Measurements from ENCODE around the gene ZNF2. TPM values are rescaled to one million over a fixed set of nuclear protein-coding genes. Genes with fewer than 3 reads are reported as not detected.

The ZNF2 gene
- total and polyA plus RNA-seq, 2 of the 13 experiments (the other 11 are each of a cell fraction or from before 2014, with no cell fraction given), result 4.3 to 6.1 TPM

DNA sequence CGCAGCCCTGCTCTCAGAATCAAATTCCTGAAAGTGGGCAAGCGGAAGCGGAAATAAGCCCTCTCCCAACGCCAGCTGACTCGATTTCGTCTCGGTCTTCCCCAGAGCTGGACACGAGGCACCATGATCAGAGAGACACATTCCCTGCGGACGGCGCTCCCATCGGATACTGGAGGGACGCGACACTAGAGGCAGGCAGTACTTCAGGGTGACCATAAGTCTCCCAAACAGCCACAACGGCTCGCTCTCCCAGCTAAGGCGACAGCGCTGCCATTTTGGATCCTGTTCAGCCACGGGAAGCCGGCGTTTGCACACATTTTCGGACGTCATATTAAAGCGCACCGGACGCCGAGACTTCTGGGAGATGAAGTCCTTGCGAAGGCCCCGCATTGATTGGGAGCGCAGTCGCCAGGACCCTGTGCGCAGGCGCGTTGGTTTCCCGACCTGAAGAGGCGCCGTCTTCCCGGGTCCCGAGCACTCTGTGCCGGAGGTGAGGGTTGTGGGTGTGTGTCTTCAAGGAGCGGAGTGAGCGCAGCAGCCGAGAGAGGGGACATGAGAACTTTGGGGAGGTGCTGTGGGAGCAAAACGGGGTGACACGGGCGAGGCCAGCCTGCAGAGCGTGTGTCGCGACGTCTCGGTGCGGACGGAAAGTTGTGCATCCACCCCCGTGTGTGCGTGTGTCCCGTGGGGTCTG is at the start of gene ZNF2 (continued):
- TF ChIP-seq, protein P1, sequence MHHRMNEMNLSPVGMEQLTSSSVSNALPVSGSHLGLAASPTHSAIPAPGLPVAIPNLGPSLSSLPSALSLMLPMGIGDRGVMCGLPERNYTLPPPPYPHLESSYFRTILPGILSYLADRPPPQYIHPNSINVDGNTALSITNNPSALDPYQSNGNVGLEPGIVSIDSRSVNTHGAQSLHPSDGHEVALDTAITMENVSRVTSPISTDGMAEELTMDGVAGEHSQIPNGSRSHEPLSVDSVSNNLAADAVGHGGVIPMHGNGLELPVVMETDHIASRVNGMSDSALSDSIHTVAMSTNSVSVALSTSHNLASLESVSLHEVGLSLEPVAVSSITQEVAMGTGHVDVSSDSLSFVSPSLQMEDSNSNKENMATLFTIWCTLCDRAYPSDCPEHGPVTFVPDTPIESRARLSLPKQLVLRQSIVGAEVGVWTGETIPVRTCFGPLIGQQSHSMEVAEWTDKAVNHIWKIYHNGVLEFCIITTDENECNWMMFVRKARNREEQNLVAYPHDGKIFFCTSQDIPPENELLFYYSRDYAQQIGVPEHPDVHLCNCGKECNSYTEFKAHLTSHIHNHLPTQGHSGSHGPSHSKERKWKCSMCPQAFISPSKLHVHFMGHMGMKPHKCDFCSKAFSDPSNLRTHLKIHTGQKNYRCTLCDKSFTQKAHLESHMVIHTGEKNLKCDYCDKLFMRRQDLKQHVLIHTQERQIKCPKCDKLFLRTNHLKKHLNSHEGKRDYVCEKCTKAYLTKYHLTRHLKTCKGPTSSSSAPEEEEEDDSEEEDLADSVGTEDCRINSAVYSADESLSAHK (CRISPR knock-in tag; IDR thresholded peaks at IDR 0.05; ENCODE audit: borderline replicate concordance), result 0 out of 2 replicates have a peak, but pooled peaks have one; percentile 49
- no peak for TF ChIP-seq ATAD3A (CRISPR knock-in tag; IDR thresholded peaks at IDR 0.05)
- no peak for TF ChIP-seq ZNF432 (CRISPR knock-in tag; IDR thresholded peaks at IDR 0.05; ENCODE audit: borderline replicate concordance)
- peak; percentile 72 for TF ChIP-seq XRCC5 (optimal IDR thresholded peaks at IDR 0.05; ENCODE audit: low read length)
- TF ChIP-seq, protein P2, sequence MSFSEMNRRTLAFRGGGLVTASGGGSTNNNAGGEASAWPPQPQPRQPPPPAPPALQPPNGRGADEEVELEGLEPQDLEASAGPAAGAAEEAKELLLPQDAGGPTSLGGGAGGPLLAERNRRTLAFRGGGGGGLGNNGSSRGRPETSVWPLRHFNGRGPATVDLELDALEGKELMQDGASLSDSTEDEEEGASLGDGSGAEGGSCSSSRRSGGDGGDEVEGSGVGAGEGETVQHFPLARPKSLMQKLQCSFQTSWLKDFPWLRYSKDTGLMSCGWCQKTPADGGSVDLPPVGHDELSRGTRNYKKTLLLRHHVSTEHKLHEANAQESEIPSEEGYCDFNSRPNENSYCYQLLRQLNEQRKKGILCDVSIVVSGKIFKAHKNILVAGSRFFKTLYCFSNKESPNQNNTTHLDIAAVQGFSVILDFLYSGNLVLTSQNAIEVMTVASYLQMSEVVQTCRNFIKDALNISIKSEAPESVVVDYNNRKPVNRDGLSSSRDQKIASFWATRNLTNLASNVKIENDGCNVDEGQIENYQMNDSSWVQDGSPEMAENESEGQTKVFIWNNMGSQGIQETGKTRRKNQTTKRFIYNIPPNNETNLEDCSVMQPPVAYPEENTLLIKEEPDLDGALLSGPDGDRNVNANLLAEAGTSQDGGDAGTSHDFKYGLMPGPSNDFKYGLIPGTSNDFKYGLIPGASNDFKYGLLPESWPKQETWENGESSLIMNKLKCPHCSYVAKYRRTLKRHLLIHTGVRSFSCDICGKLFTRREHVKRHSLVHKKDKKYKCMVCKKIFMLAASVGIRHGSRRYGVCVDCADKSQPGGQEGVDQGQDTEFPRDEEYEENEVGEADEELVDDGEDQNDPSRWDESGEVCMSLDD (CRISPR knock-in tag; IDR thresholded peaks at IDR 0.05; ENCODE audit: borderline replicate concordance), result no peak
- no peak; the same call in none of the 2 replicates for TF ChIP-seq ZC3H4 (CRISPR knock-in tag; IDR thresholded peaks at IDR 0.05; ENCODE audit: borderline replicate concordance)
- TF ChIP-seq CCDC6 (CRISPR knock-in tag; IDR thresholded peaks at IDR 0.05), result peak; percentile 77; the same call in 1 of the 2 replicates
- TF ChIP-seq SUZ12 (IDR thresholded peaks at IDR 0.05; ENCODE audit: low read depth, low read length), result peak; percentile 67
- TF ChIP-seq, protein P3, sequence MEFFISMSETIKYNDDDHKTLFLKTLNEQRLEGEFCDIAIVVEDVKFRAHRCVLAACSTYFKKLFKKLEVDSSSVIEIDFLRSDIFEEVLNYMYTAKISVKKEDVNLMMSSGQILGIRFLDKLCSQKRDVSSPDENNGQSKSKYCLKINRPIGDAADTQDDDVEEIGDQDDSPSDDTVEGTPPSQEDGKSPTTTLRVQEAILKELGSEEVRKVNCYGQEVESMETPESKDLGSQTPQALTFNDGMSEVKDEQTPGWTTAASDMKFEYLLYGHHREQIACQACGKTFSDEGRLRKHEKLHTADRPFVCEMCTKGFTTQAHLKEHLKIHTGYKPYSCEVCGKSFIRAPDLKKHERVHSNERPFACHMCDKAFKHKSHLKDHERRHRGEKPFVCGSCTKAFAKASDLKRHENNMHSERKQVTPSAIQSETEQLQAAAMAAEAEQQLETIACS (CRISPR knock-in tag; IDR thresholded peaks at IDR 0.05), result peak; percentile 13; the same call in 1 of the 2 replicates
- TF ChIP-seq, protein P4, sequence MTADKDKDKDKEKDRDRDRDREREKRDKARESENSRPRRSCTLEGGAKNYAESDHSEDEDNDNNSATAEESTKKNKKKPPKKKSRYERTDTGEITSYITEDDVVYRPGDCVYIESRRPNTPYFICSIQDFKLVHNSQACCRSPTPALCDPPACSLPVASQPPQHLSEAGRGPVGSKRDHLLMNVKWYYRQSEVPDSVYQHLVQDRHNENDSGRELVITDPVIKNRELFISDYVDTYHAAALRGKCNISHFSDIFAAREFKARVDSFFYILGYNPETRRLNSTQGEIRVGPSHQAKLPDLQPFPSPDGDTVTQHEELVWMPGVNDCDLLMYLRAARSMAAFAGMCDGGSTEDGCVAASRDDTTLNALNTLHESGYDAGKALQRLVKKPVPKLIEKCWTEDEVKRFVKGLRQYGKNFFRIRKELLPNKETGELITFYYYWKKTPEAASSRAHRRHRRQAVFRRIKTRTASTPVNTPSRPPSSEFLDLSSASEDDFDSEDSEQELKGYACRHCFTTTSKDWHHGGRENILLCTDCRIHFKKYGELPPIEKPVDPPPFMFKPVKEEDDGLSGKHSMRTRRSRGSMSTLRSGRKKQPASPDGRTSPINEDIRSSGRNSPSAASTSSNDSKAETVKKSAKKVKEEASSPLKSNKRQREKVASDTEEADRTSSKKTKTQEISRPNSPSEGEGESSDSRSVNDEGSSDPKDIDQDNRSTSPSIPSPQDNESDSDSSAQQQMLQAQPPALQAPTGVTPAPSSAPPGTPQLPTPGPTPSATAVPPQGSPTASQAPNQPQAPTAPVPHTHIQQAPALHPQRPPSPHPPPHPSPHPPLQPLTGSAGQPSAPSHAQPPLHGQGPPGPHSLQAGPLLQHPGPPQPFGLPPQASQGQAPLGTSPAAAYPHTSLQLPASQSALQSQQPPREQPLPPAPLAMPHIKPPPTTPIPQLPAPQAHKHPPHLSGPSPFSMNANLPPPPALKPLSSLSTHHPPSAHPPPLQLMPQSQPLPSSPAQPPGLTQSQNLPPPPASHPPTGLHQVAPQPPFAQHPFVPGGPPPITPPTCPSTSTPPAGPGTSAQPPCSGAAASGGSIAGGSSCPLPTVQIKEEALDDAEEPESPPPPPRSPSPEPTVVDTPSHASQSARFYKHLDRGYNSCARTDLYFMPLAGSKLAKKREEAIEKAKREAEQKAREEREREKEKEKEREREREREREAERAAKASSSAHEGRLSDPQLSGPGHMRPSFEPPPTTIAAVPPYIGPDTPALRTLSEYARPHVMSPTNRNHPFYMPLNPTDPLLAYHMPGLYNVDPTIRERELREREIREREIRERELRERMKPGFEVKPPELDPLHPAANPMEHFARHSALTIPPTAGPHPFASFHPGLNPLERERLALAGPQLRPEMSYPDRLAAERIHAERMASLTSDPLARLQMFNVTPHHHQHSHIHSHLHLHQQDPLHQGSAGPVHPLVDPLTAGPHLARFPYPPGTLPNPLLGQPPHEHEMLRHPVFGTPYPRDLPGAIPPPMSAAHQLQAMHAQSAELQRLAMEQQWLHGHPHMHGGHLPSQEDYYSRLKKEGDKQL (CRISPR knock-in tag; IDR thresholded peaks at IDR 0.05; ENCODE audit: low read depth), result no peak; the same call in 1 of the 2 replicates
- TF ChIP-seq MXD4 (CRISPR knock-in tag; IDR thresholded peaks at IDR 0.05), result peak; percentile 82; the same call in 1 of the 2 replicates
- TF ChIP-seq RBAK (CRISPR knock-in tag; IDR thresholded peaks at IDR 0.05), result peak; percentile 62
- peak; percentile 96 for TF ChIP-seq ZNF891 (CRISPR knock-in tag; IDR thresholded peaks at IDR 0.05)
- TF ChIP-seq KDM5A (IDR thresholded peaks at IDR 0.05; ENCODE audit: borderline replicate concordance, low read length), result peak; percentile 98
- TF ChIP-seq, protein P5, sequence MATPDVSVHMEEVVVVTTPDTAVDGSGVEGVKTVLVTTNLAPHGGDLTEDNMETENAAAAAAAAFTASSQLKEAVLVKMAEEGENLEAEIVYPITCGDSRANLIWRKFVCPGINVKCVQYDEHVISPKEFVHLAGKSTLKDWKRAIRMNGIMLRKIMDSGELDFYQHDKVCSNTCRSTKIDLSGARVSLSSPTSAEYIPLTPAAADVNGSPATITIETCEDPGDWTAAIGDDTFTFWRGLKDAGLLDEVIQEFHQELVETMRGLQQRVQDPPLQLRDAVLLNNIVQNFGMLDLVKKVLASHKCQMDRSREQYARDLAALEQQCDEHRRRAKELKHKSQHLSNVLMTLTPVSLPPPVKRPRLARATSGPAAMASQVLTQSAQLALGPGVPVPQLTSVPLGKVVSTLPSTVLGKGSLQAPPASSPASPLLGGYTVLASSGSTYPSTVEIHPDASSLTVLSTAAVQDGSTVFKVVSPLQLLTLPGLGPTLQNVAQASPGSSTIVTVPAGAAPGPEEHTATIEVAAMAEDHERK (CRISPR knock-in tag; IDR thresholded peaks at IDR 0.05; ENCODE audit: low read depth), result peak; percentile 51; the same call in 1 of the 2 replicates

Data from HepG2 (cell line).